ENCODE results near the gene KRT76. TPM values are rescaled to one million over a fixed set of nuclear protein-coding genes. Genes with fewer than 3 reads are reported as not detected.

The KRT76 gene
- total and polyA plus RNA-seq, 4 donors, result not detected

DNA sequence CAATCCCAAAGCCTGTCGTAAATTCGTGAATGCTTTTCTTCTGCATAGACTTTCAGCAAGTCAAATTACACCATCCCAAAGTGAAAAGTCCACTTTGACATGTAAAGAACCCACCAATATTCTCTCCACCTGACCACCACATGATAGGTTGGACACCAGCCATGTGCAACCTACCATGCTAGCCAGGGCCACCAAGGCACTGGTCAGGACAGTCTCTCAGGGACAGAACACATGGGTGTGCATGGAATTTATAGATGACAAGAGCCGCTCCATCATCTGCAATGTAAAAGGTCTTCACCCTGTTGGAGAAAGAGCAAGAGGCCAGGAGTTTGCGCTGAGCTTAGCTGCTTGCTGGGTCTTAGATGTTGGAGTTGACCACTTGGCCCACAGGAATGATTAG, 5.4 kb upstream of the KRT76 start:
- no peak overlapping the region for H3K4me3 ChIP-seq
- no peak overlapping the region for H3K27ac ChIP-seq (ENCODE audit: low read depth in 1 of 2, low read length in 1 of 2)
- no peaks in the 10 kb centered on the region for H3K4me1 ChIP-seq (ENCODE audit: control insufficient read depth in 5 of 5, insufficient read depth in 5 of 5, low read length in 5 of 5)
- WGBS, 2 donors, result 93 to 95% methylated on average over 4 of the region's 4 CpGs
- H3K36me3 ChIP-seq (ENCODE audit: control insufficient read depth in 4 of 4, insufficient read depth in 4 of 4, low read length in 4 of 4), result no peaks in the 10 kb centered on the region
- ATAC-seq (ENCODE audit: insufficient read depth, low FRiP score) (no peak), DNase-seq (no peak)
- peaks cover 0 to 53% (median 0%) of the 10 kb centered on the region in 3 donors for H3K27me3 ChIP-seq (ENCODE audit: control insufficient read depth in 3 of 3, insufficient read depth in 3 of 3, low read length in 2 of 3)
- TF ChIP-seq, protein P1, sequence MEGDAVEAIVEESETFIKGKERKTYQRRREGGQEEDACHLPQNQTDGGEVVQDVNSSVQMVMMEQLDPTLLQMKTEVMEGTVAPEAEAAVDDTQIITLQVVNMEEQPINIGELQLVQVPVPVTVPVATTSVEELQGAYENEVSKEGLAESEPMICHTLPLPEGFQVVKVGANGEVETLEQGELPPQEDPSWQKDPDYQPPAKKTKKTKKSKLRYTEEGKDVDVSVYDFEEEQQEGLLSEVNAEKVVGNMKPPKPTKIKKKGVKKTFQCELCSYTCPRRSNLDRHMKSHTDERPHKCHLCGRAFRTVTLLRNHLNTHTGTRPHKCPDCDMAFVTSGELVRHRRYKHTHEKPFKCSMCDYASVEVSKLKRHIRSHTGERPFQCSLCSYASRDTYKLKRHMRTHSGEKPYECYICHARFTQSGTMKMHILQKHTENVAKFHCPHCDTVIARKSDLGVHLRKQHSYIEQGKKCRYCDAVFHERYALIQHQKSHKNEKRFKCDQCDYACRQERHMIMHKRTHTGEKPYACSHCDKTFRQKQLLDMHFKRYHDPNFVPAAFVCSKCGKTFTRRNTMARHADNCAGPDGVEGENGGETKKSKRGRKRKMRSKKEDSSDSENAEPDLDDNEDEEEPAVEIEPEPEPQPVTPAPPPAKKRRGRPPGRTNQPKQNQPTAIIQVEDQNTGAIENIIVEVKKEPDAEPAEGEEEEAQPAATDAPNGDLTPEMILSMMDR (IDR thresholded peaks at IDR 0.05; ENCODE audit: control extremely low read depth, extremely low read depth), result no peak
- no peak overlapping the region for H3K9ac ChIP-seq (ENCODE audit: insufficient read depth in 1 of 2, low read length in 2 of 2)
- H3K9me3 ChIP-seq (ENCODE audit: control insufficient read depth in 4 of 4, insufficient read depth in 3 of 4, low read length in 3 of 4), result peaks cover 0 to 1% (median 0%) of the 10 kb centered on the region in 4 donors

DNA sequence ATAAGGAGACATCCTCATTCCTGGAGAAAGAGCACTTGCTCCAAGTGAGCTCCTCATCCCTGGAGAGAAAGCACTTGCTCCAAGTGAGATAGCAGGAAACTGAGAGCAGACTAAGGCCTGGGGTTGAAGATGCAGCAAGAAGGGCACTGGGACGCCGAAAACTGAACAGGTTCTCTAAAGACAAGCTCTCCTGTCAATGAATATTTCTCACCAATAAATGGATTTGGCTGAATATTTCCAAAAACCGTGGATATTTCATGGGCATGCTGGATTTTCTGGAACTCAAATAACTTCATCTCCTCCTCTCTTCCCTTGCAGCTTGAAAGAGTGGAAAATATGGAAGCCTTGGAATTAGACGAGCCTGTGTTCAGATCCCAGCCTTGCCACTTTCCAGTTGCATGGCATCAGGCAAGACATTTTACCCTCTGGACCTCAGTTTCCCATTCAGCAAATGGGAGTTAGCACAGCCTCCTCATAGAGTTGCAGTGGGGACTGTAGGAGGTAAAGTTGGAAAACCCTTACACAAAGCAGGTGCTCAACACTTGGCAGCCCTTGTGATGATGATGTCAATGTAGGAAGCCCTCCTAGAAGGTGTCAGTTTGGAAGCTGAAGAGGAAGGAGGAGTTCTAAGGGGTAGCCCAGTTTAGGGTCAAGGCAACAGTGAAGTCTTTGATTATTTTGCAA, 4.4 kb upstream of the KRT76 start:
- Histone ChIP-seq H3K9ac (ENCODE audit: insufficient read depth in 1 of 2, low read length in 2 of 2) (no peak overlapping the region), H3K4me3 (no peak overlapping the region), H3K27ac (ENCODE audit: low read depth in 1 of 2, low read length in 1 of 2) (no peak overlapping the region), H3K36me3 (ENCODE audit: control insufficient read depth in 4 of 4, insufficient read depth in 4 of 4, low read length in 4 of 4) (no peaks in the 10 kb centered on the region), H3K4me1 (ENCODE audit: control insufficient read depth in 5 of 5, insufficient read depth in 5 of 5, low read length in 5 of 5) (no peaks in the 10 kb centered on the region), H3K9me3 (ENCODE audit: control insufficient read depth in 4 of 4, insufficient read depth in 3 of 4, low read length in 3 of 4) (peaks cover 0 to 1% (median 0%) of the 10 kb centered on the region in 4 donors), H3K27me3 (ENCODE audit: control insufficient read depth in 3 of 3, insufficient read depth in 3 of 3, low read length in 2 of 3) (peaks cover 0 to 53% (median 0%) of the 10 kb centered on the region in 3 donors)
- TF ChIP-seq, protein P1 (IDR thresholded peaks at IDR 0.05; ENCODE audit: control extremely low read depth, extremely low read depth), result no peak
- WGBS, 2 donors, result 79 to 87% methylated on average over 4 of the region's 4 CpGs
- no peak for DNase-seq
- ATAC-seq (ENCODE audit: insufficient read depth, low FRiP score), result no peak

DNA sequence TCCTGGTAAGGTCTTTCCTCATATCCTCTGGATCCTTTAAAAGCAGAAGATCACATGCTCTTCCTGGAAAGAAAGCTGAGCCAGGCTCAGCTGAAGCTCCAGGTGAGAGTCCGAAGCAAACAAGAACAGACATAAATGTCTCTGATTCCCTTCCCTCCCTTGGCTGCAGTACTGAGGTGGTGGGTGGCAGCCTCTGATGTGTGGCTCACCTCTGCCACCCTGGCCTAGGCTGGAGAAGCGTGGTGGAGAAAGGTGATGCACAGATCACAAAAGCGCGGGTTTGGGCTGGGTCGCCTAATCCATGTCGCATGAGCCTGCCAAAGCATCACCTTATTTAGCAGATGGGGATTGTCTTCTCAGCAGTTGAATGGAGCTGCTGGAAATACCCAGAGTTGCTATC, 2.8 kb upstream of the KRT76 start:
- ATAC-seq (ENCODE audit: insufficient read depth, low FRiP score), result no peak
- WGBS, 2 donors, result 91% methylated on average over 6 of the region's 6 CpGs
- H3K9me3 ChIP-seq (ENCODE audit: control insufficient read depth in 4 of 4, insufficient read depth in 3 of 4, low read length in 3 of 4), result peaks cover 0 to 1% (median 0%) of the 10 kb centered on the region in 4 donors

More for the DNA sequence above, 2.8 kb upstream of the KRT76 start:
- Histone ChIP-seq H3K4me3 (no peak overlapping the region), H3K9ac (ENCODE audit: insufficient read depth in 1 of 2, low read length in 2 of 2) (no peak overlapping the region), H3K27me3 (ENCODE audit: control insufficient read depth in 3 of 3, insufficient read depth in 3 of 3, low read length in 2 of 3) (peaks cover 0 to 48% (median 0%) of the 10 kb centered on the region in 3 donors), H3K27ac (ENCODE audit: low read depth in 1 of 2, low read length in 1 of 2) (no peak overlapping the region), H3K4me1 (ENCODE audit: control insufficient read depth in 5 of 5, insufficient read depth in 5 of 5, low read length in 5 of 5) (no peaks in the 10 kb centered on the region), H3K36me3 (ENCODE audit: control insufficient read depth in 4 of 4, insufficient read depth in 4 of 4, low read length in 4 of 4) (no peaks in the 10 kb centered on the region)
- TF ChIP-seq, protein P1 (IDR thresholded peaks at IDR 0.05; ENCODE audit: control extremely low read depth, extremely low read depth), result no peak
- no peak for DNase-seq

Data from lung (tissue), 12 donors.